HUES6 (cell line): Measurements from ENCODE around the gene CRYAB.
A peak's percentile ranks its signal among the peaks of the same experiment; 100 is the strongest.

Source experiments
- H3K27ac ChIP-seq: 2 replicates; pipeline ENCODE4 v1.7.0; 2013; ENCODE audit warnings: low read depth, mild to moderate bottlenecking, low read length, inconsistent platforms
- H3K27me3 ChIP-seq: 2 replicates; pipeline ENCODE4 v1.6.1; 2013; ENCODE audit warnings: low read length; ENCODE audit not compliant: control insufficient read depth, insufficient read depth
- H3K36me3 ChIP-seq: 2 replicates; pipeline ENCODE4 v1.6.1; 2013; ENCODE audit warnings: low read length; ENCODE audit not compliant: control insufficient read depth, insufficient read depth
- H3K4me1 ChIP-seq: 2 replicates; pipeline ENCODE4 v1.6.1; 2013; ENCODE audit warnings: low read length; ENCODE audit not compliant: control insufficient read depth, insufficient read depth
- H3K4me3 ChIP-seq: 2 replicates; pipeline ENCODE4 v1.5.1; 2013; ENCODE audit warnings: low read depth, low read length
- H3K9ac ChIP-seq: one replicate; pipeline ENCODE4 v1.6.1; 2013; ENCODE audit warnings: mild to moderate bottlenecking, low read length
- H3K9me3 ChIP-seq: 2 replicates; pipeline ENCODE4 v1.6.1; 2013; ENCODE audit warnings: low read depth, low read length; ENCODE audit not compliant: control insufficient read depth, insufficient read depth

CRYAB gene

DNA sequence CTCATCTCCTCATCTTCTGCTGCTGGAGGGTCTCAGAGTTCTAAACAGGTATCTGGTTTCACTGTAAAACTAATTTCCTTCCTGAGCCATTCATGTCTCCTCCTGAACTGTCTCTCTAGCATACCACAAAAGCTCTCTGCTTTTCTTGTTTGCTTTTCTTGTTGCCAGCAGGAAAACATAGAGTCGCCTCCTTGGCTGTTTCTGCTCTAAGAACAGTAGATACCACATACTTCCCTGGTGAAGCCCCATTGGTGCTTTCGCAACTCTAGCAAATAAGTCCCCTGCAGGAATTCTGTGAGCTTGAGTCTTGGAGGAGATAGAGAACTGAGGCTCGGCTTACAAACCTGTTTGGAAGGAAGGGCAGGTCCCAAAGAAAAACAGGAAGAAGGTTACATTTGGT, 32.6 kb upstream of the CRYAB start:
- no peak overlapping the region for H3K9ac ChIP-seq
- H3K36me3 ChIP-seq, result no peaks in the 10 kb centered on the region
- peaks cover 10% of the 10 kb centered on the region for H3K4me1 ChIP-seq
- no peak overlapping the region for H3K4me3 ChIP-seq
- no peaks in the 10 kb centered on the region for H3K27me3 ChIP-seq
- H3K27ac ChIP-seq, result no peak overlapping the region
- no peaks in the 10 kb centered on the region for H3K9me3 ChIP-seq

DNA sequence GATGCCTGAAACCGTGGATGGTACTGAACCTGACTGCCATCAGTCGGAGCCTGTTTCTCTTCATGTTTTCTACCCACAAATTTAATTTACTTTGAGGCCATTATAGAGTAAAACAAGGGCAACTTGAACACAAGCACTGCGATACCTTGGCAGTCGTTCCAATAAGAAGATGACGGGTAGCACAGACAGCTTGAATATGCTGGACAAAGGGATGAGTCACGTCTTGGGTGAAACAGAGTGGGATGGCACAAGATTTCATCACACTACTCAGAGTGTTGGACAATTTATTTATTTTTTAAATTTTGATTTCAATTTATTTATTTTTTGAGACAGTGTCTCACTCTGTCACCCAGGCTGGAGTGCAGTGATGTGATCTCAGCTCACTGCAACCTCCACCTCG, 31.3 kb upstream of the CRYAB start:
- no peak overlapping the region for H3K4me3 ChIP-seq
- no peak overlapping the region for H3K27ac ChIP-seq
- H3K9ac ChIP-seq, result no peak overlapping the region
- H3K4me1 ChIP-seq, result peaks cover 23% of the 10 kb centered on the region
- H3K27me3 ChIP-seq, result no peaks in the 10 kb centered on the region
- H3K36me3 ChIP-seq, result no peaks in the 10 kb centered on the region
- H3K9me3 ChIP-seq, result no peaks in the 10 kb centered on the region

DNA sequence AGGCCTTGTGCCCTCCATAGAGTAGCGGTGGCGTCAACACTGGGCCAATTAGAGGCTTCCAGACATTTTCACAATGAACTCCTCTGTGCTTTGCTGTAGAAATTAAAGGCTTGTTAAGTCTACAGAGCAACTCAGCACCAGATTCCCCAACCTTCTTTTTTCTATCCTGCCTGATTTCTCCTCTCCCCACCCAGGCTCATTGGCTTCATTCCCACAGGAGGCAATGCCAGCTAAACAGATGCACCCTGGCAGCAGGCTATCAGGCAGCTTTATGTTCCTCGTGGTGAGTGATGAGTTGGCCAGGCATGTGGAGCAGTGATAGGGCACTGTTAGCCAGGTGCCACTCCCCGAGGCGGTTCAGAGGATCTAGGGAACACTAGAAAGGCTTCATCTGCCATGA, 30.4 kb upstream of the CRYAB start:
- Histone ChIP-seq H3K27ac (no peak overlapping the region), H3K27me3 (no peaks in the 10 kb centered on the region), H3K4me1 (peaks cover 27% of the 10 kb centered on the region), H3K9ac (no peak overlapping the region), H3K9me3 (no peaks in the 10 kb centered on the region), H3K36me3 (no peaks in the 10 kb centered on the region), H3K4me3 (no peak overlapping the region)

DNA sequence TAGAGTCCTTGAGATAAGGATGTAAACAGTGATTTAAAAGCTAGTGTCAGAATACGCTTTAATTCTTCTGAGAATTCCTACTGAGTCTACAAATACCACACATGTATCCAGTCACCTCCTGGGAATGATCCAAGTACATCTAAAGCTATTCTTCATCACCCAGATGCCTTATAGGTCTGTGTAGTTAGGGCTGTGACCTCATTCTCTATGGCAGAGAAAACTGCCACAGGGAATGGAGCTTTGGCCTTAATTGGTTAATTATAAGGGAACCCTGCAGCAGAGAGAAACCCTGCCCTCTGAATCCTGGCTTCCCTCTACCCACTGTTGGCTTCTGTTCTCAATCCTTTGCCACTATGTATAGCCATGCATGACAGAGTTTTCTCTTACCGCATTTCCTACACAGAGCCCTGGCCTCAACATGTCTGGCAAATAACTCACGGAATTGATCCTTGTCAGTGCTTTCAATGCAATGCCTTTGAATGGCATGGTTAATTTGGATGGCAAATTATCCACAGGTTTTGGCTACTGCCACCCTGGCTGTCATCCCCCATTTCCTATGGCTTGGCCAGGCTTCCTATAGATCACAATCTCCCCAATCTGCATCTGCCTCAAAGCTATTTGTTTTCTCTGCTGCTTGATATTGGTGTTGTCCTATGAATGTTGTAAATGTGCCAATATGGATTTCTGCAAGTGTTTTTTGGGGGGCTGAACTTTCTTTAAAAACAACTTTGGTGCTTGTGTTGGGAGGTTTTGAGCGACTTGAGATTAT, 28.4 kb upstream of the CRYAB start:
- Histone ChIP-seq H3K4me3 (no peak overlapping the region), H3K4me1 (peaks cover 31% of the 10 kb centered on the region), H3K9me3 (no peaks in the 10 kb centered on the region), H3K27ac (no peak overlapping the region), H3K9ac (no peak overlapping the region), H3K27me3 (no peaks in the 10 kb centered on the region), H3K36me3 (no peaks in the 10 kb centered on the region)

DNA sequence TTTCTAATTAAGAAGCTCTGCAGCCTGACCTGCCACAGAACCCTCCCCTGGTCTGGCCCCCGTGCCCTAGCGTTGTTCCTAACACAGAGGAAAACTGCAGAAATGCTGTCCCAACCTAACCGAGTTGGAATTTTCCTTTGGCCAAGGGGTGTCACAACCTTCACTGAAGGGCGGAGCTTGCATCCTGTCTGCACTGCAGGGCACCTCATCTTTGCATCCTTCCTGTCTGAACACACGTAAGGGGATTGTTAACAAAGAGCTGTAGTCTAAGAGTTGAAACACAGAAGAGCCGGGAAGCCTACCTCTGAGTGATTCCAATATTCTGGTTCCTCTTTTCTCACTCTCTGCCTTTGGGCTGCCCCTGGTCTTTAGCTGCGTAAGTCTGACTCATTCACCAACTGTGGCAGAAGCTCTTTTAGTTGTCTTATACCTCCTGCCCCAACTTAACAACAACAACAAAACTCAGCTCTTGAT, 27.2 kb upstream of the CRYAB start:
- Histone ChIP-seq H3K27ac (no peak overlapping the region), H3K4me1 (peaks cover 31% of the 10 kb centered on the region), H3K36me3 (no peaks in the 10 kb centered on the region), H3K4me3 (peak overlapping the region; percentile 84; the same call in 1 of the 2 replicates), H3K27me3 (no peaks in the 10 kb centered on the region), H3K9me3 (no peaks in the 10 kb centered on the region), H3K9ac (no peak overlapping the region)

DNA sequence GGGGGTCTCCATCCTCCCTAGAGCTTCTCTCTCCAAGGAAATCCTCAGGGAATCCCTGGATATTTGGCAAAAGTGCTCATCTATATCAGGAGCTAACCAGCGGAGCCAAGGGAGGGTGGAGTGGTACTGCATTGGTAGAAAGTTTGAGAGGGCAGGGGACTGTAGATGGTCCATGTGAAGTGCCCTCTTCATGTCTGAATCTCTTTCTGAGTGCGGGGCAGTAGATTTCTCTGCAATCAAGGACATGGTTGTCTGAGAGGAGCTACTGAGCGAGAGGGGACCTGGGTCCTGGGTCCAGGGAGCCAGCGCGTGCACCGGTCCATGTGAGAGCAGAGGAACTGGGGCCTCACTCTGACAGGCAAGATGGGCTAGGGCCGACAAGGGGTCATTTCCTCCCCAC, 26.3 kb upstream of the CRYAB start:
- Histone ChIP-seq H3K4me3 (peak overlapping the region; percentile 84), H3K9me3 (no peaks in the 10 kb centered on the region), H3K27ac (no peak overlapping the region), H3K9ac (peak overlapping the region; percentile 77), H3K4me1 (peaks cover 30% of the 10 kb centered on the region), H3K36me3 (no peaks in the 10 kb centered on the region), H3K27me3 (no peaks in the 10 kb centered on the region)

DNA sequence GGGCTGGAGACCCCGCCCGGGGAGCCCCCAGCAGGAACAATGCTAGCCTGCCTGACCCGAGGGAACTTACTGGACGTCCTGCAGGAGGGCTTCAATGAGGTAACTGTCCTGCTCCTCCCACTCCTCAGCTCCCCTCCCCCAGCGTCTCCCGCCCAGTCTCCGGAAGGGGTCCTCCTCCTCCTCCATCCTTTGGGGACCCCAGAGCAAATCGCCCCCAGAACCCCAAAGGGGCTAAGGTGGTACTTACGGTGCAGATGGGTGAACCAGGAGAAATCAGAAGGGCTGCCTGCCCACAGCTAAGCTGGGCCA, 25.8 kb upstream of the CRYAB start:
- H3K4me1 ChIP-seq, result peaks cover 30% of the 10 kb centered on the region
- H3K27ac ChIP-seq, result no peak overlapping the region
- no peaks in the 10 kb centered on the region for H3K27me3 ChIP-seq
- no peaks in the 10 kb centered on the region for H3K36me3 ChIP-seq
- no peaks in the 10 kb centered on the region for H3K9me3 ChIP-seq
- peak overlapping the region; percentile 84 for H3K4me3 ChIP-seq
- H3K9ac ChIP-seq, result peak overlapping the region; percentile 77

DNA sequence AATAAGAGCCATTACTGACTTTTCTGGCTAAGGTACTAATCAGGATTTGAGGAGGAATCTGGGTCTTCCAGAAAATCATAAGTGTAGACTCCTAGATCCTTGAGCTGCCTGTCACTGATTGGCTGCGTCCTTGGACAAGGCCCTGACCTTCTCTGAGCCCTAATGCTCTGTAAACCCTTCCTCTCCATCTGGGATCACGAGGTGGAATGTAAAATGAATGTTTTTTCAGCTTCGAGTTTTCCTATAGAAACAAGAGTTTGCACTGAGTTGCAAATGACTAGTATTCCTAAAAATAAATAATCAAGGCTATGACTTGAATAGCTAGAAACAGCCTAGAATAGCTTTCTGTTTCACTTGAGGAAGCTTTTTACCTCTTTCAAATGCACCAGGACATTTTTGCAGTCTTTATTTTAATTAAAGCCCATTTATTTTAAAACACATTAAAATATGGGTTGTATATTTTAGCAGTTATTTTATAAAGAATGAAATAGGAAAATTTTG, 24.5 kb upstream of the CRYAB start:
- peak overlapping the region; percentile 84 for H3K4me3 ChIP-seq
- H3K4me1 ChIP-seq, result peaks cover 30% of the 10 kb centered on the region

DNA sequence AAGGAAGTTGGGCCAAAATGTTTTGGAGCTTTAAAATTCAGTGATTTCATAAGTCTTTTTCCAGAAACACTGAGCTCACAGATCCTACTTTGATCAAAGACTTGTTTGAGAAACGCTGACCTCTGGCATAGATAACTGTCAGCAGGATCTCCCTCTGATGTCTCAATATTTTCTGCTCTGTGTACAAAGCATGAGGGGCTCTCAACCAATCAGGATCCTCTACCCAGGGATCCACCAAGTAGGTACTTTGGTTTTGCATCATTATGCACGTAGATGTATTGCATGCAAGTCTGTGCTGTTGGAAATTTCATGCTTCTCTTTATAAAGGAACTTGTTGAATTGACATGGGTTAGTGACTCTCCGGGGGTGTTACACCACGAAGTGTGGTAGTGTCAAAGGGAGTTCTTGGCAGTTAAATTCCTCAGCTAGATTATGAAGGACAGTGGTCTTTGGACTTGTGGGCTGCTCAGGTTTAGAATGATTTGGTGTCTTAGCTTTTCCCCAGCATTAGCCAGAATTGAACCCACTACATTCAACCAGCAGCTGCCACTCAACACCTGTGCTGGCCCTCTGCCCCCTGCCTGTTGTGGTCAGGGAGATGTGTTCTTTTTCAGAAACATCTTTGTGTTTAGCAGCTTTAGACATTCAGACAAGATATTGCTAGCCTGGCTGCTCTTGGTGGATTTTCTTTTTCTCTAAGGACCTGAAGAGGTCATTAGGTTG, 23.9 kb upstream of the CRYAB start:
- H3K27ac ChIP-seq, result no peak overlapping the region
- H3K4me1 ChIP-seq, result peaks cover 30% of the 10 kb centered on the region
- H3K9ac ChIP-seq, result no peak overlapping the region
- no peak overlapping the region for H3K4me3 ChIP-seq
- no peaks in the 10 kb centered on the region for H3K27me3 ChIP-seq
- no peaks in the 10 kb centered on the region for H3K9me3 ChIP-seq
- H3K36me3 ChIP-seq, result no peaks in the 10 kb centered on the region

More for the DNA sequence above, 24.5 kb upstream of the CRYAB start:
- no peaks in the 10 kb centered on the region for H3K27me3 ChIP-seq
- H3K9me3 ChIP-seq, result no peaks in the 10 kb centered on the region
- no peaks in the 10 kb centered on the region for H3K36me3 ChIP-seq
- H3K9ac ChIP-seq, result no peak overlapping the region
- no peak overlapping the region for H3K27ac ChIP-seq

DNA sequence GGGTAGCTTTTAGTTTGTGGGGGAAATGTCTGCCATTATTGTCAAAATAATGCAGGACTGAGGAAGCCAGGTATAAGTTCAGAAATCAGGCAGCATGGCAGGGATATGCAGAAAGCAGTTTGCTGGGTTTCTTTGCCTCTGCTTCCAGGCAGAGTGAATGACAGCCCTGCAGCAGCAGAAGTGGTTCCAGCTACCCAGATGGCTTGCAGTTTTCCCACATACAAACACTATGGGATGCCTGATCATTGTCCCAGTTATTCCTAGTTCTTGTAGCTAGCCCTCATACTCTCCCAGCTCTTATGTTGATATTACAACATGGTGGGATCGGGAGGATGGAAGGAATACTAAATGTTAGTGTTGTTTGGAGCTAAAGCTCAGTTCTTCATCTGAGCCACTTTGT, 22.7 kb upstream of the CRYAB start:
- no peak overlapping the region for H3K9ac ChIP-seq
- peaks cover 30% of the 10 kb centered on the region for H3K4me1 ChIP-seq
- no peaks in the 10 kb centered on the region for H3K9me3 ChIP-seq
- H3K36me3 ChIP-seq, result no peaks in the 10 kb centered on the region
- no peak overlapping the region for H3K4me3 ChIP-seq
- H3K27ac ChIP-seq, result no peak overlapping the region
- no peaks in the 10 kb centered on the region for H3K27me3 ChIP-seq

DNA sequence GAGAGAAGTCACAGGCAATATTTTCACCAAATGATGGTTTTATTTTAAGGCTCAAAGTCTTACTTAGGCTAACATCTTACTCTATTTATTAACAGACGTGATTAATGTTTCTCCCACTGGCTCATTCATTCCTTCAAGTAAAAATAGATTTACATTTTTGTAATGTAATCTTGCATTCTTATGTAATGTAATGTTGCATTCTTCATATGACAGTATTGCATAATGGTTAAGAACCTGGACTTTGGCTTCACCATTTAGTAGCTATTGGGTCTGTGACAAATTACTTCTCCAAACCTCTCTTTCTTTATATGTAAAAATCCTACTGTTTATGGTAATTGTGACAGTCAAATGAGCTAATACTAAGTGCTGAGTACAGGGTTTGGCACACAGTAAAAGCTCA, 22.3 kb upstream of the CRYAB start:
- Histone ChIP-seq H3K9ac (no peak overlapping the region), H3K36me3 (no peaks in the 10 kb centered on the region), H3K4me3 (no peak overlapping the region), H3K27ac (no peak overlapping the region), H3K4me1 (peaks cover 26% of the 10 kb centered on the region), H3K9me3 (no peaks in the 10 kb centered on the region), H3K27me3 (no peaks in the 10 kb centered on the region)
